Panc1 (cell line): Measurements from ENCODE around the gene ANO4. TPM values are rescaled to one million over a fixed set of nuclear protein-coding genes. Genes with fewer than 3 reads are reported as not detected.

ENCODE experiments used
- ATAC-seq: fragments of 200-7000 bp; cut with Tn5 transposase; 2 replicates; pipeline ENCODE4 v1.9.1; 2020; ENCODE audit warnings: mild to moderate bottlenecking, moderate library complexity
- BruUV-seq: library from RNA; stranded (reverse); fragments of 400-500 nt; replicated peaks from 2 replicates; lab custom pipeline; 2021; lab: Mats Ljungman, UMichigan
- CTCF ChIA-PET: fragments of 300-600 bp; sonication (Branson Sonifier 250); formaldehyde crosslinking; loops from one replicate; lab custom pipeline; 2022; ENCODE audit warnings: antibody characterized with exemption; lab: Charles Lee
- POLR2A ChIA-PET: fragments of 300-600 bp; sonication (Branson Sonifier 250); formaldehyde crosslinking; loops from one replicate; lab custom pipeline; 2022; ENCODE audit warnings: antibody characterized with exemption; lab: Charles Lee
- DNase-seq: peaks from one replicate; pipeline ENCODE4 v3.0.0-alpha.2; 2010; ENCODE audit warnings: low read depth, low spot score
- H3K27ac ChIP-seq: 2 replicates; pipeline ENCODE4 v1.5.1; 2011; ENCODE audit warnings: mild to moderate bottlenecking, low read length, inconsistent platforms
- H3K27me3 ChIP-seq: fragments of 200-500 bp; sonication (Bioruptor generic); 2 replicates; pipeline ENCODE4 v1.6.0; 2014; ENCODE audit warnings: low read length, inconsistent platforms; ENCODE audit not compliant: control insufficient read depth, insufficient read depth
- H3K36me3 ChIP-seq: fragments of 200-500 bp; sonication (Bioruptor generic); 2 replicates; pipeline ENCODE4 v1.5.1; 2014; ENCODE audit warnings: inconsistent platforms, mild to moderate bottlenecking, low read length, moderate library complexity; ENCODE audit not compliant: control insufficient read depth, insufficient read depth
- H3K4me1 ChIP-seq: 2 replicates; pipeline ENCODE4 v1.5.1; 2011; ENCODE audit warnings: inconsistent platforms, mild to moderate bottlenecking, low read length, moderate library complexity; ENCODE audit not compliant: control insufficient read depth, insufficient read depth
- H3K4me3 ChIP-seq, 2 experiments: 2 replicates each; pipeline ENCODE4 v1.5.1; 2011 to 2012; ENCODE audit warnings: low read depth in 2 of 2, low read length in 2 of 2, mild to moderate bottlenecking in 2 of 2, inconsistent platforms in 1 of 2, moderate library complexity in 1 of 2
- H3K9me3 ChIP-seq: fragments of 200-500 bp; sonication (Bioruptor generic); 2 replicates; pipeline ENCODE4 v1.5.1; 2014; ENCODE audit warnings: low read depth, mild to moderate bottlenecking, inconsistent platforms, low read length, moderate library complexity; ENCODE audit not compliant: control insufficient read depth, insufficient read depth
- POLR2AphosphoS5 ChIP-seq: IDR thresholded peaks from 2 replicates; pipeline ENCODE4 v1.6.1; 2012; ENCODE audit warnings: mild to moderate bottlenecking, low read depth, low read length, moderate library complexity
- REST ChIP-seq, 2 experiments: IDR thresholded peaks; 2 replicates each; pipeline ENCODE4 v1.6.1; 2011 to 2012; ENCODE audit warnings: low read depth in 2 of 2, control low read depth in 1 of 2, low read length in 1 of 2, mild to moderate bottlenecking in 1 of 2, moderate library complexity in 1 of 2; ENCODE audit not compliant: insufficient read depth in 1 of 2
- SIN3A ChIP-seq: IDR thresholded peaks from 2 replicates; pipeline ENCODE4 v1.6.1; 2012; ENCODE audit warnings: low read depth, mild to moderate bottlenecking, low read length, moderate library complexity, borderline replicate concordance; ENCODE audit not compliant: insufficient read depth
- TCF7L2 ChIP-seq: IDR thresholded peaks from 2 replicates; pipeline ENCODE4 v1.6.1; 2011; ENCODE audit warnings: mild to moderate bottlenecking, low read depth, low read length, inconsistent platforms
- in situ Hi-C: cut with HindIII; loops from 2 replicates; pipeline ENCODE4 v1.10.0; 2016; ENCODE audit warnings: low sequenced_read_pairs, low pct_unique_long_range_greater_than_20kb
- intact Hi-C: fragments of 100-400 bp; cut with micrococcal nuclease; formaldehyde crosslinking; loops from one replicate; pipeline ENCODE4 v1.10.0; 2022; ENCODE audit not compliant: unreplicated experiment
- total RNA-seq: library from RNA; stranded (reverse); gene quantifications from one replicate; pipeline ENCODE4 v1.2.1, GENCODE V29; 2021; ENCODE audit not compliant: unreplicated experiment
- TF ChIP-seq, protein P1 (sequence below): fragments of 450-650 bp; IDR thresholded peaks from 2 replicates; pipeline ENCODE4 v1.5.1; 2017; ENCODE audit warnings: mild to moderate bottlenecking

The ANO4 gene
- total RNA-seq, 1 experiment from 2014 or later: not detected

GRCh38 chr12:100959481-100959880, 164.9 kb downstream of the ANO4 start:
- DNase-seq (no peak), ATAC-seq (no peak)
- H3K4me1 ChIP-seq: no peaks in the 10 kb centered on the region
- no peak overlapping the region for H3K27ac ChIP-seq
- ChIA-PET POLR2A (no interaction called here), CTCF (interaction anchor here (0.7 kb wide), 1 partner anchor 524 kb away, joined by 3 read pairs; no protein-coding TSS in a partner anchor)
- BruUV-seq: no TSS peak
- no peak overlapping the region for H3K4me3 ChIP-seq
- in situ Hi-C loops (no loop called here), intact Hi-C loops (no loop called here)
- no peaks in the 10 kb centered on the region for H3K36me3 ChIP-seq
- TF ChIP-seq SIN3A (no peak), TCF7L2 (no peak), REST (IDR thresholded peaks at IDR 0.05; ENCODE audit: insufficient read depth in 1 of 2, low read depth in 2 of 2, low read length in 1 of 2) (no peak), POLR2AphosphoS5 (no peak)
- TF ChIP-seq, protein P1, sequence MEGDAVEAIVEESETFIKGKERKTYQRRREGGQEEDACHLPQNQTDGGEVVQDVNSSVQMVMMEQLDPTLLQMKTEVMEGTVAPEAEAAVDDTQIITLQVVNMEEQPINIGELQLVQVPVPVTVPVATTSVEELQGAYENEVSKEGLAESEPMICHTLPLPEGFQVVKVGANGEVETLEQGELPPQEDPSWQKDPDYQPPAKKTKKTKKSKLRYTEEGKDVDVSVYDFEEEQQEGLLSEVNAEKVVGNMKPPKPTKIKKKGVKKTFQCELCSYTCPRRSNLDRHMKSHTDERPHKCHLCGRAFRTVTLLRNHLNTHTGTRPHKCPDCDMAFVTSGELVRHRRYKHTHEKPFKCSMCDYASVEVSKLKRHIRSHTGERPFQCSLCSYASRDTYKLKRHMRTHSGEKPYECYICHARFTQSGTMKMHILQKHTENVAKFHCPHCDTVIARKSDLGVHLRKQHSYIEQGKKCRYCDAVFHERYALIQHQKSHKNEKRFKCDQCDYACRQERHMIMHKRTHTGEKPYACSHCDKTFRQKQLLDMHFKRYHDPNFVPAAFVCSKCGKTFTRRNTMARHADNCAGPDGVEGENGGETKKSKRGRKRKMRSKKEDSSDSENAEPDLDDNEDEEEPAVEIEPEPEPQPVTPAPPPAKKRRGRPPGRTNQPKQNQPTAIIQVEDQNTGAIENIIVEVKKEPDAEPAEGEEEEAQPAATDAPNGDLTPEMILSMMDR: no peak
- no peaks in the 10 kb centered on the region for H3K27me3 ChIP-seq
- H3K9me3 ChIP-seq: no peaks in the 10 kb centered on the region

DNA sequence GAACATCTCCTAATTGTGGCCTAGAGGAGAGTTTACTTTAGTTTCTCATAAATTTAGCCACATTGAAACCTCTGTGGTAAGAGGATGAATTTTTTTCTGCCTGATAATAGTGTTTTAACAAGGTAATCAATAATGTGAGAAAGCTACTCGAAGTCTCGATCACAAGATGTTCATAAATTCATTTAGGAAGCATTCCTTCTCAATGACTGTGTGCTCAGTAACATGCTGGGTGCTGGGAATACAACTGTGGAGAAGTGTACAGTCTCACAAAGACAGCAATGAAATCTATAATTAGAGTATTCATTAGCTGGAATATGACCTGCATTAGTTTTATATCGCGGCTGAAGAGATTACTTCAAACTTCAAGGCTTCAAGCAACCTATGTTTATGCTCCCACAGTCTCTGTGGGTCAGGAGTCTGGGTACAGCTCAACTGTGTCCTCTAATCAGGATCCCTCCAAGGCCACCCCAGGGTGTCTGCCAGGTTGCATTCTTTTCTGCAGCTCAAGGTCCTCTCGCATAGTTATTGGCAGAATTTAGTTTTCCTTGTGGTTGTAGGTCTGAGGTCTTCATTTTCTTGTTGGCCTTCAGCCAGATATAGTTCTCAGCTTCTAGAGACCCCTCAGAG, 167.6 kb downstream of the ANO4 start:
- no peak overlapping the region for H3K27ac ChIP-seq
- H3K27me3 ChIP-seq: no peaks in the 10 kb centered on the region
- TF ChIP-seq REST (IDR thresholded peaks at IDR 0.05; ENCODE audit: insufficient read depth in 1 of 2, low read depth in 2 of 2, low read length in 1 of 2): no peak
- TF ChIP-seq SIN3A: no peak
- no peak for TF ChIP-seq POLR2AphosphoS5
- TF ChIP-seq, protein P1: no peak
- no peak for TF ChIP-seq TCF7L2
- H3K4me1 ChIP-seq: no peaks in the 10 kb centered on the region
- ATAC-seq: no peak
- BruUV-seq: no TSS peak
- intact Hi-C loops: no loop called here
- CTCF ChIA-PET: interaction anchor here (0.7 kb wide), 1 partner anchor 14 kb away, joined by 6 read pairs; no protein-coding TSS in a partner anchor
- POLR2A ChIA-PET: no interaction called here
- in situ Hi-C loops: no loop called here
- no peak for DNase-seq
- H3K9me3 ChIP-seq: no peaks in the 10 kb centered on the region
- H3K4me3 ChIP-seq: no peak overlapping the region
- no peaks in the 10 kb centered on the region for H3K36me3 ChIP-seq
